ENCODE measurements around the gene MMD2.

The MMD2 gene, protein sequence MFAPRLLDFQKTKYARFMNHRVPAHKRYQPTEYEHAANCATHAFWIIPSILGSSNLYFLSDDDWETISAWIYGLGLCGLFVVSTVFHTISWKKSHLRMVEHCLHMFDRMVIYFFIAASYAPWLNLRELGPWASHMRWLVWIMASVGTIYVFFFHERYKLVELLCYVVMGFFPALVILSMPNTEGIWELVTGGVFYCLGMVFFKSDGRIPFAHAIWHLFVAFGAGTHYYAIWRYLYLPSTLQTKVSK

DNA sequence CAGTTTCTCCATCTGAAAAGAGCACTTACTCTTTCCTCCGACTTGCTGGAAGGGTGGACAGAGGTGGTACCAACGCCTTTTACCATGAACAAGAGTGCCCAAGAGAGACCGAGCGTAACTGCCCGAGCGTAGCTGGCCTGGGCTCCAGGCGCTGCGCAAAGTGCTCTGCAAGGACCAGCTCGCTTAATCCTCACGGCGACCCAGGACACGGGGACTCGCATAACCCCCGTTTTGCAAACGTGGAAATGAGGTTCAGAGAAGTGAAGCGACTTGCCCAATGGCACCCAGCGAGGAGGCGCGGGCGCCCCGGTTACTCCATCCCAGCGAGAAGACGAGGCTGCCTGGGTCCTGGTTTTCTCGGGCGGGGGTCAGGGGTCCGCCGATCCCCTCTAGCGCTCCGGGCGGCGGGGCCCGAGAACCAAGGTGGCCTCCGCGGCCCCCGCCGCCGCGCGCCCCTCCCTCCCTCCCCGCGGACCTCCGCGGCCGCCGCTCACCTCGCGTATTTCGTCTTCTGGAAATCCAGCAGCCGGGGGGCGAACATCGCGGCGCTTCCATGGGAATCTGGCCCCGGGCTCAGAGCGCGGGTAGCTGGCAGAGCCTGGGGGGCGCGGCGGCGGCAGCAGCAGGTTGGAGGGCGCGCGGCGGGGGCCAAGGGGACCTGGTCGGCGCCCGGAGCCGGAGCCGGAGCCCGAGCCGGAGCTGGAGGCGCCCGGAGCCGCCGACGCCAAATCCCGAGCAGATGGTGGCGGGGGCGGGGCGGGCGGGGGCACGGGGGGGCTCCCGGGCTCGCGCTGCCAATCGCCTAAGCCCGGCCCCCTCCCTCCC, at the start of gene MMD2:
Gene MMD2, minus strand, starts transcription at position 711 of the 825 bp plus-strand sequence. Its CDS starts 170 bp downstream, at position 541.
- Histone ChIP-seq H3K9ac (ENCODE audit: low read depth in 1 of 2, low read length in 2 of 2) (no peak within 1 kb of the TSS), H3K36me3 (ENCODE audit: control insufficient read depth in 2 of 2, insufficient read depth in 2 of 2, low read length in 2 of 2) (no peaks in the 10 kb centered on the region), H3K4me3 (ENCODE audit: low read length in 2 of 2) (no peak within 1 kb of the TSS), H3K27ac (ENCODE audit: low read depth in 2 of 2, low read length in 2 of 2) (no peak within 1 kb of the TSS), H3K9me3 (ENCODE audit: control insufficient read depth in 2 of 2, low read length in 2 of 2) (no peaks in the 10 kb centered on the region), H3K4me1 (ENCODE audit: control insufficient read depth in 2 of 2, insufficient read depth in 2 of 2, low read length in 2 of 2) (no peaks in the 10 kb centered on the region), H3K27me3 (ENCODE audit: control insufficient read depth in 2 of 2, insufficient read depth in 2 of 2, low read length in 2 of 2) (peaks cover 16 to 21% of the 10 kb centered on the region in 2 donors)

DNA sequence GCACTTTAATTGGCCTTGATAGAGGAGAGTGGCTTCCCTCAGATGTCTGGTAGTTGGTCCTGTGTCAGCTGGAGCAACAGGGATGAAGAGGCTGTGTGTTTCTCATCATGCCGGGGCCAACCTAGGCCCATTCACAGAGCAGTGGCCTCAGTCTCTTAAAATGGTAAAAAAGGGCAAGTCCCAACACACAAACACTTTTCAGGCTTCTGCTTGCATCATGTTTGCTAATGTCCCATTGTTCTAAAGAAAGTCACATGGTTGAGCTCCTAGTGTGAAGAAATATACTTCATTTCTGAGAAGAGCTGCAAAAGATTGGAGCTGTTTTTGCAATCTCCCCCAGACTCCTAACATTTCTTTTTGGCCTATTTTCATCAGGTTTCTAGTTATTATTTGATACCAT, 46.1 kb upstream of the MMD2 start:
- peaks cover 0 to 4% of the 10 kb centered on the region in 2 donors for H3K36me3 ChIP-seq (ENCODE audit: control insufficient read depth in 2 of 2, insufficient read depth in 2 of 2, low read length in 2 of 2)
- H3K27me3 ChIP-seq (ENCODE audit: control insufficient read depth in 2 of 2, insufficient read depth in 2 of 2, low read length in 2 of 2): no peaks in the 10 kb centered on the region
- H3K9ac ChIP-seq (ENCODE audit: low read depth in 1 of 2, low read length in 2 of 2): no peak overlapping the region
- H3K9me3 ChIP-seq (ENCODE audit: control insufficient read depth in 2 of 2, low read length in 2 of 2): no peaks in the 10 kb centered on the region
- no peaks in the 10 kb centered on the region for H3K4me1 ChIP-seq (ENCODE audit: control insufficient read depth in 2 of 2, insufficient read depth in 2 of 2, low read length in 2 of 2)
- H3K4me3 ChIP-seq (ENCODE audit: low read length in 2 of 2): no peak overlapping the region
- no peak overlapping the region for H3K27ac ChIP-seq (ENCODE audit: low read depth in 2 of 2, low read length in 2 of 2)

DNA sequence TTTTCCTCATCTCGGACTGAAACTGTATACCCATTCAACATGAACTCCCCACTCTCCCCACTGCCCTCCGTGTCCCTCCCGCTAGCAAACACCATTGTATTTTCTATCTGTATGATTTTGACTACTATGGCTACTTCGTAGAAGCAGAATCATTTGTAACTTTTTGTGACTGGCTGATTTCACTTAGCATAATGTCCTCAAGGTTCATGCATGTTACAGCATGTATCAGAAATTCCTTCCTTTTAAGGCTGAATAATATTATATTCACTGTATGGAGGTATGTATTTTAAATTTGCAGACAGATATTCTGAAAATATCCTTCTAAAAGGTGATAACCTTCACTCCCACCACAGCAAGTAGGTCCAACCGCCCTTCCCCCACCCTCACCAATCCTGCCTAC, 42.9 kb upstream of the MMD2 start:
- Histone ChIP-seq H3K4me3 (ENCODE audit: low read length in 2 of 2) (no peak overlapping the region), H3K27me3 (ENCODE audit: control insufficient read depth in 2 of 2, insufficient read depth in 2 of 2, low read length in 2 of 2) (no peaks in the 10 kb centered on the region), H3K9ac (ENCODE audit: low read depth in 1 of 2, low read length in 2 of 2) (no peak overlapping the region), H3K36me3 (ENCODE audit: control insufficient read depth in 2 of 2, insufficient read depth in 2 of 2, low read length in 2 of 2) (peaks cover 6 to 21% of the 10 kb centered on the region in 2 donors), H3K4me1 (ENCODE audit: control insufficient read depth in 2 of 2, insufficient read depth in 2 of 2, low read length in 2 of 2) (no peaks in the 10 kb centered on the region), H3K27ac (ENCODE audit: low read depth in 2 of 2, low read length in 2 of 2) (no peak overlapping the region), H3K9me3 (ENCODE audit: control insufficient read depth in 2 of 2, low read length in 2 of 2) (no peaks in the 10 kb centered on the region)

DNA sequence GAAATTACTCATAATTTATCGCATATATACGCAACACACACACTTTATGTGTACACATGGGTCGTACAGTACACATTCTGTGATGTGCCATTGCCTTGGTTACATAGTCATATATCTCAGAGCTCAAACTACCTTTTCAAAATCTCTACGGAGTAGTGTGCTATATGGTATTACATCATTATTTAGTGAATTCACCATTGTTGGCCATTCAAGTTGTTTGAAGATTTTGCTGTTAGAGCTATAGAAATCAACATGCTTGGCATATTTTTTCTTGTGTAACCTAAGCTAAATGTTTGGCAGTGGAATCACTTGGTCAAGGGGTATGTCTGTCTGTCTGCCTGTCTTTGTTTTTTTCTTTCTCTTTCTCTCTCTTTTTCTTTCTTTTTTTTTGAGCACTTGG, 42.0 kb upstream of the MMD2 start:
- Histone ChIP-seq H3K27me3 (ENCODE audit: control insufficient read depth in 2 of 2, insufficient read depth in 2 of 2, low read length in 2 of 2) (no peaks in the 10 kb centered on the region), H3K27ac (ENCODE audit: low read depth in 2 of 2, low read length in 2 of 2) (no peak overlapping the region), H3K4me1 (ENCODE audit: control insufficient read depth in 2 of 2, insufficient read depth in 2 of 2, low read length in 2 of 2) (no peaks in the 10 kb centered on the region), H3K4me3 (ENCODE audit: low read length in 2 of 2) (no peak overlapping the region), H3K9ac (ENCODE audit: low read depth in 1 of 2, low read length in 2 of 2) (no peak overlapping the region), H3K36me3 (ENCODE audit: control insufficient read depth in 2 of 2, insufficient read depth in 2 of 2, low read length in 2 of 2) (peaks cover 14 to 27% of the 10 kb centered on the region in 2 donors), H3K9me3 (ENCODE audit: control insufficient read depth in 2 of 2, low read length in 2 of 2) (no peaks in the 10 kb centered on the region)

DNA sequence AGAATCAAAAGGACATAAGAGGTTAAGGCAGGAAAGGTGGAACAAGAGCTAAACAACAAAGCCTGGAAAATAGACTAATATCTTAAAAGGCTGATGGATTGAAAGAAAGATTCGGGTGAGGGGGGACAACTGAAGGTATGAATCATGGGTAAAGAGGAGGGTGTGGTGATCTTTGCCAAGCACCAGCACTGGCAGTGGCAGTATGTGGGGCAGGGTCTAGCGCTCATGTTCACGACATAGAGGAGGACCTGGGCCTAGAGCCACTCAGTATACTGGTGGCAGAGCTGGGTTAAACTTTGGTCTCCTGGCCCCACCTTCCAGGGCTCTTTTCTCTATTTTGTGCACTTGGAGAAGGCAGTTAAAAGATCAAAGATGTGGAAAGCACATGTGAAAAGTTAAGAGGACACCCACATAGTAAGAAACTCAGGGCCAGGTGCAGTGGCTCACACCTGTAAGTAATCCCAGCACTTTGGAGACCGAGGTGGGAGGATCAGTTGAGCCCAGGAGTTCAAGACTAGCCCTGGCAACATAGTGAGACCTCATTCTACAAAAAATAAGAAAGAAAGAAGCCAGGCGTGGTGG, 40.5 kb upstream of the MMD2 start:
- Histone ChIP-seq H3K36me3 (ENCODE audit: control insufficient read depth in 2 of 2, insufficient read depth in 2 of 2, low read length in 2 of 2) (peaks cover 29 to 39% of the 10 kb centered on the region in 2 donors), H3K9me3 (ENCODE audit: control insufficient read depth in 2 of 2, low read length in 2 of 2) (no peaks in the 10 kb centered on the region), H3K4me1 (ENCODE audit: control insufficient read depth in 2 of 2, insufficient read depth in 2 of 2, low read length in 2 of 2) (no peaks in the 10 kb centered on the region), H3K9ac (ENCODE audit: low read depth in 1 of 2, low read length in 2 of 2) (no peak overlapping the region), H3K4me3 (ENCODE audit: low read length in 2 of 2) (no peak overlapping the region), H3K27ac (ENCODE audit: low read depth in 2 of 2, low read length in 2 of 2) (no peak overlapping the region), H3K27me3 (ENCODE audit: control insufficient read depth in 2 of 2, insufficient read depth in 2 of 2, low read length in 2 of 2) (no peaks in the 10 kb centered on the region)

DNA sequence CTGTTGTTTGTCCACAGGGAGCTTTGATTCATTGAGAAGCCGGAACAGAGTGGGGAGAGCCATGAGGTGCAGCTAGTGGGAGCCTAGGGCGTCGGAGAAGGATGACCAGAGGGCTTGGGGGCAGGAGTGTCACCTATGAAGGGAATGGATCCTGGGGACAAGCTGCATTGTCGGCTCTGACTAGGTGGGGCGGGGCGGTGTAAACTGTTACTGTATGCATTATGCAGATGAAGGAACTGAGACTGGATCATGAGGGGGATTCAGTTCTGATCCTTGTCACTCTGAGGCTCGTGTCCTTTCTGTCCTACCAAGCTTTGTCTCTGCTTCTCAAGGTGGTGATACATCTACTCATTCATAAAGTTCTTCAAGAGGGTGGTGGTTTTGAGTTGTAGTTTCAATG, 39.9 kb upstream of the MMD2 start:
- peaks cover 34 to 44% of the 10 kb centered on the region in 2 donors for H3K36me3 ChIP-seq (ENCODE audit: control insufficient read depth in 2 of 2, insufficient read depth in 2 of 2, low read length in 2 of 2)
- no peaks in the 10 kb centered on the region for H3K4me1 ChIP-seq (ENCODE audit: control insufficient read depth in 2 of 2, insufficient read depth in 2 of 2, low read length in 2 of 2)
- H3K9me3 ChIP-seq (ENCODE audit: control insufficient read depth in 2 of 2, low read length in 2 of 2): no peaks in the 10 kb centered on the region
- no peak overlapping the region for H3K9ac ChIP-seq (ENCODE audit: low read depth in 1 of 2, low read length in 2 of 2)
- no peak overlapping the region for H3K4me3 ChIP-seq (ENCODE audit: low read length in 2 of 2)
- H3K27ac ChIP-seq (ENCODE audit: low read depth in 2 of 2, low read length in 2 of 2): no peak overlapping the region
- no peaks in the 10 kb centered on the region for H3K27me3 ChIP-seq (ENCODE audit: control insufficient read depth in 2 of 2, insufficient read depth in 2 of 2, low read length in 2 of 2)

DNA sequence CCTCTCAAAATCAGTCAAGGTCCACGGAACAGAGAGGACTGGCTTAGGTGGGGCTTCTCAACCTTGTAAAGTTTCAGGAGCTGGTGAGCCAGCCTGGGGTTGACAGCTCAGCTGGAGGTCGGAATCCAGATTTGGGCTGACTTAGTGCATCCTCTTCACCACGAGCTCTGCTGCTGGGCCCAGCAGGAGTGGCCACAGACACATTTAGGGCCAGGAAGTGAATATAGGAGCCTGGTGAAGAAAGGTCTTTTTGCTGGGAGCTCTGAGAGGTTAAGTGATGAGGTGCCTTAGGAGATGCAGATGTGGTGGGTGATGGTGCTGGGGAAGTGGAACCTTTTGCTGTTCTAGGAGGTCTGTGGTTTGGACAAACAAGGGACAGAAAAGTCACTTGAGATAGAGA, 39.3 kb upstream of the MMD2 start:
- Histone ChIP-seq H3K4me3 (ENCODE audit: low read length in 2 of 2) (no peak overlapping the region), H3K4me1 (ENCODE audit: control insufficient read depth in 2 of 2, insufficient read depth in 2 of 2, low read length in 2 of 2) (no peaks in the 10 kb centered on the region), H3K36me3 (ENCODE audit: control insufficient read depth in 2 of 2, insufficient read depth in 2 of 2, low read length in 2 of 2) (peaks cover 40 to 49% of the 10 kb centered on the region in 2 donors), H3K27me3 (ENCODE audit: control insufficient read depth in 2 of 2, insufficient read depth in 2 of 2, low read length in 2 of 2) (no peaks in the 10 kb centered on the region), H3K27ac (ENCODE audit: low read depth in 2 of 2, low read length in 2 of 2) (no peak overlapping the region), H3K9ac (ENCODE audit: low read depth in 1 of 2, low read length in 2 of 2) (no peak overlapping the region), H3K9me3 (ENCODE audit: control insufficient read depth in 2 of 2, low read length in 2 of 2) (no peaks in the 10 kb centered on the region)

DNA sequence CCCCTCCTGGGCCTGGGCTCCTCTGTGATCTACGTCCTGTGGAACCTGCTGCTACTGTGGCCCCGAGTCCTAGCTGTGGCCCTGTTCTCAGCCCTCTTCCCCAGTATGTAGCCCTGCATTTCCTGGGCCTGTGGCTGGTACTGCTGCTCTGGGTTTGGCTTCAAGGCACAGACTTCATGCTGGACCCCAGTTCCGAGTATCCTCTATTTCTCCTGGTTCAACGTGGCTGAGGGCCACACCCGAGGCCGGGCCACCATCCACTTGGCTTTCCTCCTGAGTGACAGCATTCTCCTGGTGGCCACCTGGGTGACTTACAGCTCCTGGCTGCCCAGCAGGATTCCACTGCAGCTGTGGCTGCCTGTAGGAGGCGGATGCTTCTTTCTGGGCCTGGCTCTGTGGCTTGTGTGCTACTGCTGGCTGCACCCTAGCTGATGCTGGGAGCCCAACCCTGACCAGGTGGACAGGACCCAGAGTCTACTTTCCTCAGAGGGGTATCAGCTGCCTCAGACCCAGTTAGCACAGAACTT, 37.8 kb upstream of the MMD2 start:
- no peaks in the 10 kb centered on the region for H3K27me3 ChIP-seq (ENCODE audit: control insufficient read depth in 2 of 2, insufficient read depth in 2 of 2, low read length in 2 of 2)
- H3K9ac ChIP-seq (ENCODE audit: low read depth in 1 of 2, low read length in 2 of 2): no peak overlapping the region
- no peak overlapping the region for H3K4me3 ChIP-seq (ENCODE audit: low read length in 2 of 2)
- H3K4me1 ChIP-seq (ENCODE audit: control insufficient read depth in 2 of 2, insufficient read depth in 2 of 2, low read length in 2 of 2): no peaks in the 10 kb centered on the region
- peaks cover 47 to 49% of the 10 kb centered on the region in 2 donors for H3K36me3 ChIP-seq (ENCODE audit: control insufficient read depth in 2 of 2, insufficient read depth in 2 of 2, low read length in 2 of 2)
- no peak overlapping the region for H3K27ac ChIP-seq (ENCODE audit: low read depth in 2 of 2, low read length in 2 of 2)
- no peaks in the 10 kb centered on the region for H3K9me3 ChIP-seq (ENCODE audit: control insufficient read depth in 2 of 2, low read length in 2 of 2)

DNA sequence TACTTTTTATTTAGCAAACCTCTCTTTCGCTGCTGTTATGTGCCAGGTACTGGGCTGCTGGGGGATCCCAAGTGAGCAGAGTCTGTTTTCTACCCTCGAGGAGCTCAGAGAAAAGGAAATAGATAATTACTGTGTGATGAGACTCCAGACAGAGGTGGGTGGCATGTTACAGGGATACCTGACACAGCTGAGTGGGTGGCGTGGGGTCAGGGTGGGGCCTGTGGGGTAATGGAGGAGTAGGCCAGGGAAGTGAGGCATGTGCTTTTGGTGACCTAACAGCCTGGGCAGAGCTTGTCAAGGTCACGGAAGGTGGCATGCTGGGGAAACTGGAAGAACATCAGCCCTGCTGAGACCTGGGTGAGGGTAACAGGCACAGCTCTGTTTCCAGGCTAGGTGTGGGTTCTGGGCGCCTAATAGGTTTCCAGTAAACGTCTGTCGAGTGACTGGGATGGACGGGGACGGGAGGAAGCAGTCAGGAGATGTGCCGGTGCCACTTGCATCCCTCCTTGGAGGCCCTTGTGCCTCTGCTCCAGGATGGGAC, 36.5 kb upstream of the MMD2 start:
- H3K27ac ChIP-seq (ENCODE audit: low read depth in 2 of 2, low read length in 2 of 2): no peak overlapping the region
- H3K9me3 ChIP-seq (ENCODE audit: control insufficient read depth in 2 of 2, low read length in 2 of 2): no peaks in the 10 kb centered on the region
- H3K4me3 ChIP-seq (ENCODE audit: low read length in 2 of 2): no peak overlapping the region
- no peaks in the 10 kb centered on the region for H3K4me1 ChIP-seq (ENCODE audit: control insufficient read depth in 2 of 2, insufficient read depth in 2 of 2, low read length in 2 of 2)
- peaks cover 49 to 51% of the 10 kb centered on the region in 2 donors for H3K36me3 ChIP-seq (ENCODE audit: control insufficient read depth in 2 of 2, insufficient read depth in 2 of 2, low read length in 2 of 2)
- no peak overlapping the region for H3K9ac ChIP-seq (ENCODE audit: low read depth in 1 of 2, low read length in 2 of 2)
- no peaks in the 10 kb centered on the region for H3K27me3 ChIP-seq (ENCODE audit: control insufficient read depth in 2 of 2, insufficient read depth in 2 of 2, low read length in 2 of 2)

DNA sequence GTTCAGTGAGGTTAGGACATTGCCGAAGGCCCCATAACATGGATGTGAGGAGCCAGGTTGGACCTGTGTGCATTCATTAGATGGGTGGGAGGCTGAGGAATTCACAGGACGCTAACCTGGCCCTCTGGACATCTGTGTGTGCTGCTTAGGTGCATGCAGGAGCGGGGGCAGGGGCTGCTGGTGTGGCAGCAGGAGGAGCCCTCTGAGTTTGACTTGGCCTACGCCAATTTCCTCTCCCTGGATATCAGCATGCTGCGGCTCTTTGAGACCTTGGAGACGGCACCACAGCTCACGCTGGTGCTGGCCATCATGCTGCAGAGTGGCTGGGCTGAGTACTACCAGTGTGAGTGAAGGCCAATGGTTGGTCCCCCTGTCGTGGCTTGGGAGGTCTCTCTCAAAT, 34.5 kb upstream of the MMD2 start:
- Histone ChIP-seq H3K4me3 (ENCODE audit: low read length in 2 of 2) (no peak overlapping the region), H3K27me3 (ENCODE audit: control insufficient read depth in 2 of 2, insufficient read depth in 2 of 2, low read length in 2 of 2) (no peaks in the 10 kb centered on the region), H3K36me3 (ENCODE audit: control insufficient read depth in 2 of 2, insufficient read depth in 2 of 2, low read length in 2 of 2) (peaks cover 51 to 61% of the 10 kb centered on the region in 2 donors), H3K4me1 (ENCODE audit: control insufficient read depth in 2 of 2, insufficient read depth in 2 of 2, low read length in 2 of 2) (no peaks in the 10 kb centered on the region), H3K9ac (ENCODE audit: low read depth in 1 of 2, low read length in 2 of 2) (no peak overlapping the region), H3K27ac (ENCODE audit: low read depth in 2 of 2, low read length in 2 of 2) (no peak overlapping the region), H3K9me3 (ENCODE audit: control insufficient read depth in 2 of 2, low read length in 2 of 2) (no peaks in the 10 kb centered on the region)
